SU-DHL-6 (cell line): ENCODE results near the gene DCXR.

Source experiments
- H2AFZ ChIP-seq: fragments of 200-600 bp; sonication (generic); 2 replicates; pipeline ENCODE4 v1.6.1; 2014; ENCODE audit warnings: low read depth, mild to moderate bottlenecking, moderate library complexity, mixed read lengths, antibody characterized with exemption, low read length; ENCODE audit not compliant: severe bottlenecking
- H3F3A ChIP-seq: fragments of 200-600 bp; shearing (Covaris generic); 2 replicates; pipeline ENCODE4 v1.6.0; 2016; ENCODE audit warnings: antibody characterized with exemption, mild to moderate bottlenecking; ENCODE audit not compliant: insufficient read depth
- H3K27ac ChIP-seq: fragments of 200-600 bp; sonication (generic); 2 replicates; pipeline ENCODE4 v1.5.1; 2016; ENCODE audit warnings: low read depth, mild to moderate bottlenecking, low read length, moderate library complexity, mixed read lengths
- H3K27me3 ChIP-seq: fragments of 200-600 bp; sonication (generic), shearing (Covaris generic); 2 replicates; pipeline ENCODE4 v1.6.0; 2014; ENCODE audit warnings: mild to moderate bottlenecking, low read length
- H3K36me3 ChIP-seq: fragments of 200-600 bp; sonication (generic); 2 replicates; pipeline ENCODE4 v1.6.1; 2014; ENCODE audit warnings: mild to moderate bottlenecking, low read length, mixed read lengths
- H3K4me2 ChIP-seq: fragments of 300-600, 200-600 bp; shearing (Covaris generic), sonication (generic); 2 replicates; pipeline ENCODE4 v1.6.0; 2014; ENCODE audit warnings: low read length, low read depth, mild to moderate bottlenecking; ENCODE audit not compliant: poor library complexity, severe bottlenecking
- H3K4me3 ChIP-seq: fragments of 200-600 bp; sonication (generic); 2 replicates; pipeline ENCODE4 v1.5.1; 2014; ENCODE audit warnings: antibody characterized with exemption, low read length, mild to moderate bottlenecking, mixed read lengths; ENCODE audit not compliant: insufficient read depth, poor library complexity, severe bottlenecking
- H3K79me2 ChIP-seq: fragments of 200-600 bp; sonication (generic); 2 replicates; pipeline ENCODE4 v1.6.1; 2014; ENCODE audit warnings: mild to moderate bottlenecking, low read length, moderate library complexity; ENCODE audit not compliant: insufficient read depth
- H3K9ac ChIP-seq: fragments of 200-600 bp; sonication (generic); 2 replicates; pipeline ENCODE4 v1.7.0; 2014; ENCODE audit warnings: mild to moderate bottlenecking, low read length
- H3K9me2 ChIP-seq: fragments of 200-600 bp; sonication (generic); replicated peaks from 2 replicates; pipeline ENCODE4 v1.6.1; 2014; ENCODE audit warnings: low read length; ENCODE audit not compliant: insufficient read depth
- H3K9me3 ChIP-seq: fragments of 200-600 bp; sonication (generic); 2 replicates; pipeline ENCODE4 v1.6.1; 2014; ENCODE audit warnings: low read length, mixed read lengths; ENCODE audit not compliant: insufficient read depth
- H4K20me1 ChIP-seq: fragments of 200-600 bp; sonication (generic); 2 replicates; pipeline ENCODE4 v1.6.1; 2014; ENCODE audit warnings: low read depth, mild to moderate bottlenecking, antibody characterized with exemption, low read length, moderate library complexity, mixed read lengths
- EZH2phosphoT487 ChIP-seq: fragments of 200-600 bp; sonication (generic), shearing (Covaris generic); conservative IDR thresholded peaks from 2 replicates; pipeline ENCODE4 v1.6.1; 2018; ENCODE audit warnings: mild to moderate bottlenecking, antibody characterized with exemption, low read length, moderate library complexity, mixed read lengths
- TF ChIP-seq, protein P1 (sequence below): fragments of 200-600 bp; sonication (generic); IDR thresholded peaks from one replicate; pipeline ENCODE4 v1.5.1; 2017; ENCODE audit warnings: antibody characterized with exemption, mild to moderate bottlenecking, low read length, moderate library complexity; ENCODE audit not compliant: insufficient read depth, poor library complexity, severe bottlenecking

DCXR gene

DNA sequence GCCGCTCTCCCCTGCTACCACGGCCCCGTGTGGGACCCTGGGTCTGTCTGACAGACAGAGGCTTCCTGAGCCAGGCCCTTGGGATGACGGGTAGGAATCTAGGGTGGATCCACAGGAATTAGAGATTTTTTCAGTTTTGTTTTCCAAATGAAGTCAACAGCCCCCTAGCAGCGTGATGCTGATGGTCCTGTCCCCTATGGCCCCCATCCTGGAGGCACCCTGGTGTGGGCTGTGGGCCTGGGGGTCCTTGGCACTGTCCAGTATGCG, 30.3 kb downstream of the DCXR start:
- H3K79me2 ChIP-seq, result no peaks in the 10 kb centered on the region
- no peaks in the 10 kb centered on the region for H4K20me1 ChIP-seq
- H3K4me2 ChIP-seq, result no peak overlapping the region
- no peaks in the 10 kb centered on the region for H3F3A ChIP-seq
- no peak overlapping the region for H3K9ac ChIP-seq
- TF ChIP-seq EZH2phosphoT487, result no peak
- TF ChIP-seq, protein P1, sequence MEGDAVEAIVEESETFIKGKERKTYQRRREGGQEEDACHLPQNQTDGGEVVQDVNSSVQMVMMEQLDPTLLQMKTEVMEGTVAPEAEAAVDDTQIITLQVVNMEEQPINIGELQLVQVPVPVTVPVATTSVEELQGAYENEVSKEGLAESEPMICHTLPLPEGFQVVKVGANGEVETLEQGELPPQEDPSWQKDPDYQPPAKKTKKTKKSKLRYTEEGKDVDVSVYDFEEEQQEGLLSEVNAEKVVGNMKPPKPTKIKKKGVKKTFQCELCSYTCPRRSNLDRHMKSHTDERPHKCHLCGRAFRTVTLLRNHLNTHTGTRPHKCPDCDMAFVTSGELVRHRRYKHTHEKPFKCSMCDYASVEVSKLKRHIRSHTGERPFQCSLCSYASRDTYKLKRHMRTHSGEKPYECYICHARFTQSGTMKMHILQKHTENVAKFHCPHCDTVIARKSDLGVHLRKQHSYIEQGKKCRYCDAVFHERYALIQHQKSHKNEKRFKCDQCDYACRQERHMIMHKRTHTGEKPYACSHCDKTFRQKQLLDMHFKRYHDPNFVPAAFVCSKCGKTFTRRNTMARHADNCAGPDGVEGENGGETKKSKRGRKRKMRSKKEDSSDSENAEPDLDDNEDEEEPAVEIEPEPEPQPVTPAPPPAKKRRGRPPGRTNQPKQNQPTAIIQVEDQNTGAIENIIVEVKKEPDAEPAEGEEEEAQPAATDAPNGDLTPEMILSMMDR, result no peak
- H2AFZ ChIP-seq, result no peak overlapping the region
- no peaks in the 10 kb centered on the region for H3K27me3 ChIP-seq
- H3K27ac ChIP-seq, result no peak overlapping the region
- no peaks in the 10 kb centered on the region for H3K9me3 ChIP-seq
- no peak overlapping the region for H3K4me3 ChIP-seq
- no peaks in the 10 kb centered on the region for H3K9me2 ChIP-seq
- no peaks in the 10 kb centered on the region for H3K36me3 ChIP-seq

DNA sequence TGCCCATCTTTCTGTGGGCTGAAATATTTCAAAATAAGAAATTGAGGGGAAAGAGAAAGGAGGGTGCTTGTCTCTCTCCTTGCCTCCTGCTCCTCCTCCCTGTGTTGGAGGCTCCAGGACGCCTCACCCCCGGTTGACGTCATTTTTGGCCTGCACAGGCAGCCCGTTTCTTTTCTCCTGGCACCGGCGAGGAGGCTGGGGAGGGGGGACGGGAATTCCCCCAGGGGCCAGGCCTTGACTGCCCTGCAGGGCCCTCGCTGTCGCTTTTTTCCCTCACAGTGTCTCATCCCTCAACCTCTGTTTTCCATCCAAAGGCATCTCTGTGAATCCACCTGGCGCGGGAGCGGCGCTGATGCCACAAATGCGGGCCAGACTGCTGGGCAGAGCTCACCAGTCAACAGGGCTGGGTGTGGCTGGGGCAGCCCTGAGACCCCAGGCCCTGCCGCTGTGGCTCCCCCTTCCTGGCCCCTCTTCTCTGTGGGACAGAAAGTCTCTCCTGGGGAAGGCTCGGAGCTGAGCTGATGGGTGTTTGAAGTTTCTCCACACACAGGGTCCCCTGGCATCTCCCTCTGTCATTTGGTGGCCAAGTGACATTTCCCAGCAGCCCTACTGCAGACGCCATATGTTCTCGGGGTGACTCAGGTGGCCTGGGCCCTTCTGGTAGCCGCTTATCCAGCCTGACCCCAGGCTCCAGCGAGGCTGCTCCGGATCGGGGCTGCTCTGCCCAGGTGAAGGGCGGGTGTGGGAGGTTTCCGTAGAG, 30.8 kb downstream of the DCXR start:
- Histone ChIP-seq H3K27me3 (no peaks in the 10 kb centered on the region), H3K36me3 (no peaks in the 10 kb centered on the region), H3K4me3 (no peak overlapping the region), H3K9me3 (no peaks in the 10 kb centered on the region), H3F3A (no peaks in the 10 kb centered on the region), H4K20me1 (no peaks in the 10 kb centered on the region), H3K4me2 (no peak overlapping the region), H3K27ac (no peak overlapping the region), H3K79me2 (no peaks in the 10 kb centered on the region), H2AFZ (no peak overlapping the region), H3K9me2 (no peaks in the 10 kb centered on the region), H3K9ac (no peak overlapping the region)
- no peak for TF ChIP-seq EZH2phosphoT487

DNA sequence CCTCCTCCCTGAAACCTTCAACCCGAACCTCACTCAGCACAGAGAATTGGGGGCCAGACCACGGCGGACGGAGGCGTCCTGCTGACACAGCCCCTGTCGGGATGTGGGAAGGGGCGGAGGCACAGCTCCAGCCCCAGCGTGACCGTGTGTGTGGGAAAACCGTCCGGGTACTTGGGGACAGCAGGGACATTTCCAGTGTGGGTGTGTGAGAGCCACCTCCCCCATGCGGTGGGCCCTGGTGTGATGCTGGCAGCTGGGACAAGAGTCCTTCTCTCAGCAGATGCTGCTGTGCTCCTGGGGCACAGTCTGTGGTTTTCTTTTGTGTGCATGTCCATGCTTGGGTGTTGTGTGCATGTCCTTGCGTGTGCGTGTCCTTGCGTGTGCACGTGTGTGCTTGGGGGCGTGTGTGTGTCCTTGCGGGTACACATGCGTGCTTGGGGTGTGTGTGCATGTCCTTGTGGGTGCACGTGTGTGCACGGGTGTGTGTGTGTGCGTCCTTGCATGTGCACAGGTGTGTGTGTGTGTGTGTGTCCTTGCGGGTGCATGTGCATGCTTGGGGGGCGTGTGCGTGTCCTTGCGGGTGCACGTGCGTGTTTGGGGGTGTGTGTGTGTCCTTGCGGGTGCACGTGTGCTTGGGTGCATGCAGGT, 31.7 kb downstream of the DCXR start:
- H3K4me3 ChIP-seq, result no peak overlapping the region
- H4K20me1 ChIP-seq, result no peaks in the 10 kb centered on the region
- no peaks in the 10 kb centered on the region for H3F3A ChIP-seq
- TF ChIP-seq, protein P1, result no peak
- no peak for TF ChIP-seq EZH2phosphoT487
- H3K27me3 ChIP-seq, result no peaks in the 10 kb centered on the region
- H3K36me3 ChIP-seq, result no peaks in the 10 kb centered on the region
- no peak overlapping the region for H2AFZ ChIP-seq
- no peaks in the 10 kb centered on the region for H3K9me3 ChIP-seq
- H3K9me2 ChIP-seq, result no peaks in the 10 kb centered on the region
- H3K9ac ChIP-seq, result no peak overlapping the region
- H3K79me2 ChIP-seq, result no peaks in the 10 kb centered on the region
- H3K27ac ChIP-seq, result no peak overlapping the region
- H3K4me2 ChIP-seq, result no peak overlapping the region
